ENCODE measurements around the gene VAV1. TPM values are rescaled to one million over a fixed set of nuclear protein-coding genes. Genes with fewer than 3 reads are reported as not detected.

The VAV1 gene
- total and polyA plus RNA-seq, 9 of the 15 experiments (the other 6 are each of a cell fraction or from before 2014, with no cell fraction given) = 0.46 to 20.1 (median 11.1) TPM

DNA sequence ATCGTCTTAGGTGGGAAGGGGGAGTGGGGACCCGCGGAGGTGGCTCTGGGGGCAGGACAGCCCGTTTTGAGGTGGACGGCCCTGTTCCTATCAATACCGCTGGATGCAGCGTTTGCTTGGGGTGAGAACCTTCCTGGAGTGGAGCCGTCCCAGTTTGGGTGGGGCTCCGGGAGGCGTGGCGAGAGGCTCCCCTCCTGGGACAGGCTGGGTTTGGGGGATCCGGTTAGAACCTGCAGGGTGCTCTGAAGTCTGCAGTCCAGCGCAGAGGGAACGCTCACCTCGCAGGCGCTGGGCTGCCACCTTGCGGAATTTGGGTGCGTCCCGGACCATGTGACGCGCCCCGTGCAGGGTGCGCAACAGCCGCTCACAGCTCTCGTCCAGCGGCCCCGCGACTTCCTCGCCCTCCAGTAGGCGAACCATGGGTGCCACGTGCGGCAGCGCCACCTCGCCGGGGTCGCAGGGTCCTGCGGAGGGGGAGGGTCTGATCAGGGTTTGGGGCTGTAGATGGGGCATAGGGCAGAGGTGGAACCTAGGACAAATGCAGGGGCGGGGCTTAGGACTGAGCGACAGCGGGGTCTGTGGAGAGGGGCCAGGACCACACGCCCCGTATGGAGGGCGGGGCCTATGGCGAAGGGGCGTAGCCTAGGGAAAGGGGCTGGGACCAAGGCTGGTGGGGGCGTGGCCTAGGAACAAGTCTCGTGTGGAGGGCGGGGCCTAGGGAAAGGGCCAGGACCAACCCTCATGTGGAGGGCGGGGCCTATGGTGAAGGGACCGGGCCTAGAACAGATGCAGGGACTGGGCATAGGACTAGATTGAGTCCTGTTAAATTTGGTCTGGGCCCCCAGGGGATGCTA lies 19.1 kb upstream of the VAV1 start (continued):
- no peak for TF ChIP-seq PYGO2 (tag; IDR thresholded peaks at IDR 0.05)

- Histone ChIP-seq H3K4me2 (ENCODE audit: insufficient read depth, low read length) (no peak overlapping the region), H3K27ac (ENCODE audit: extremely low read depth, low read depth, low read length) (no peak overlapping the region), H2AFZ (ENCODE audit: low read depth, low read length) (no peak overlapping the region), H3K9me1 (ENCODE audit: control insufficient read depth, insufficient read depth, low read length) (no peaks in the 10 kb centered on the region), H3K27me3 (ENCODE audit: control insufficient read depth in 2 of 2, insufficient read depth in 2 of 2, low read length in 2 of 2) (no peaks in the 10 kb centered on the region), H3K4me1 (replicated peaks in 1 of 2; ENCODE audit: control insufficient read depth in 2 of 2, insufficient read depth in 2 of 2, low read length in 2 of 2) (peaks cover 0 to 35% of the 10 kb centered on the region in 2 experiments; a peak in 3 of 5 replicates), H3K9me3 (replicated peaks; ENCODE audit: control insufficient read depth, insufficient read depth, low read depth, low read length) (no peaks in the 10 kb centered on the region), H3K36me3 (ENCODE audit: control insufficient read depth, insufficient read depth, low read length) (peaks cover 45% of the 10 kb centered on the region; the same call in 2 of the 3 replicates), H3K79me2 (ENCODE audit: control insufficient read depth, insufficient read depth, low read length) (no peaks in the 10 kb centered on the region), H3K4me3 (no peak overlapping the region), H3K9ac (ENCODE audit: insufficient read depth in 1 of 2, low read depth in 2 of 2, low read length in 2 of 2) (peak overlapping the region in 1 of 2 experiments; percentile 58; a peak in 2 of 4 replicates), H4K20me1 (replicated peaks; ENCODE audit: control insufficient read depth, insufficient read depth, low read length) (no peaks in the 10 kb centered on the region)
- BruUV-seq (replicated peaks) = no TSS peak
- no peak for ATAC-seq
- POLR2A ChIA-PET = interaction anchor here (0.7 to 1.8 kb wide), 4 partner anchors 12 to 151 kb away, joined by 3 to 11 read pairs (median 4); partner anchors contain the start of gene SH2D3A
- 93% methylated on average over 18 of the region's 22 CpGs for WGBS (ENCODE audit: insufficient coverage, low coverage, missing lambda C conversion rate)
- no peak for FAIRE-seq
- intact Hi-C loops (cut with micrococcal nuclease) (no loop called here), in situ Hi-C loops (cut with MboI) (no loop called here)
- DNase-seq (ENCODE audit: extremely low read depth in 1 of 4, low spot score in 3 of 4) = no peak
- CTCF ChIA-PET (ENCODE audit: low intra/inter-chr PET ratio) = interaction anchor here (0.7 kb wide), 1 partner anchor 96 kb away, joined by 3 read pairs; no protein-coding TSS in a partner anchor
- TF ChIP-seq NR1H2 (CRISPR knock-in tag; IDR thresholded peaks at IDR 0.05) = no peak
- TF ChIP-seq SIN3A (IDR thresholded peaks at IDR 0.05; ENCODE audit: borderline replicate concordance in 2 of 2, control insufficient read depth in 1 of 2, low read depth in 2 of 2, low read length in 2 of 2) = no peak
- TF ChIP-seq SMAD1 (IDR thresholded peaks at IDR 0.05; ENCODE audit: low read depth, low read length, partially characterized antibody) = no peak
- no peak for TF ChIP-seq ZNF217 (CRISPR knock-in tag; IDR thresholded peaks at IDR 0.05)
- TF ChIP-seq HDAC8 (tag; IDR thresholded peaks at IDR 0.05) = no peak
- no peak for TF ChIP-seq DIDO1 (tag; IDR thresholded peaks at IDR 0.05; ENCODE audit: low read depth)
- no peak for TF ChIP-seq ZBTB17 (CRISPR knock-in tag; IDR thresholded peaks at IDR 0.05)
- TF ChIP-seq SUPT5H (IDR thresholded peaks at IDR 0.05) = no peak
- TF ChIP-seq, protein P1, sequence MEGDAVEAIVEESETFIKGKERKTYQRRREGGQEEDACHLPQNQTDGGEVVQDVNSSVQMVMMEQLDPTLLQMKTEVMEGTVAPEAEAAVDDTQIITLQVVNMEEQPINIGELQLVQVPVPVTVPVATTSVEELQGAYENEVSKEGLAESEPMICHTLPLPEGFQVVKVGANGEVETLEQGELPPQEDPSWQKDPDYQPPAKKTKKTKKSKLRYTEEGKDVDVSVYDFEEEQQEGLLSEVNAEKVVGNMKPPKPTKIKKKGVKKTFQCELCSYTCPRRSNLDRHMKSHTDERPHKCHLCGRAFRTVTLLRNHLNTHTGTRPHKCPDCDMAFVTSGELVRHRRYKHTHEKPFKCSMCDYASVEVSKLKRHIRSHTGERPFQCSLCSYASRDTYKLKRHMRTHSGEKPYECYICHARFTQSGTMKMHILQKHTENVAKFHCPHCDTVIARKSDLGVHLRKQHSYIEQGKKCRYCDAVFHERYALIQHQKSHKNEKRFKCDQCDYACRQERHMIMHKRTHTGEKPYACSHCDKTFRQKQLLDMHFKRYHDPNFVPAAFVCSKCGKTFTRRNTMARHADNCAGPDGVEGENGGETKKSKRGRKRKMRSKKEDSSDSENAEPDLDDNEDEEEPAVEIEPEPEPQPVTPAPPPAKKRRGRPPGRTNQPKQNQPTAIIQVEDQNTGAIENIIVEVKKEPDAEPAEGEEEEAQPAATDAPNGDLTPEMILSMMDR (IDR thresholded peaks at IDR 0.05 in 2 of 3, conservative IDR thresholded peaks at IDR 0.05 in 1 of 3; ENCODE audit: insufficient read depth in 2 of 3, low read depth in 1 of 3, low read length in 3 of 3) = no peak
- TF ChIP-seq, protein P2, sequence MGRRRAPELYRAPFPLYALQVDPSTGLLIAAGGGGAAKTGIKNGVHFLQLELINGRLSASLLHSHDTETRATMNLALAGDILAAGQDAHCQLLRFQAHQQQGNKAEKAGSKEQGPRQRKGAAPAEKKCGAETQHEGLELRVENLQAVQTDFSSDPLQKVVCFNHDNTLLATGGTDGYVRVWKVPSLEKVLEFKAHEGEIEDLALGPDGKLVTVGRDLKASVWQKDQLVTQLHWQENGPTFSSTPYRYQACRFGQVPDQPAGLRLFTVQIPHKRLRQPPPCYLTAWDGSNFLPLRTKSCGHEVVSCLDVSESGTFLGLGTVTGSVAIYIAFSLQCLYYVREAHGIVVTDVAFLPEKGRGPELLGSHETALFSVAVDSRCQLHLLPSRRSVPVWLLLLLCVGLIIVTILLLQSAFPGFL (CRISPR knock-in tag; IDR thresholded peaks at IDR 0.05) = no peak
- TF ChIP-seq MBD1 (CRISPR knock-in tag; IDR thresholded peaks at IDR 0.05) = no peak
- TF ChIP-seq ZNF436 (CRISPR knock-in tag; IDR thresholded peaks at IDR 0.05) = no peak
- no peak for TF ChIP-seq SP2 (IDR thresholded peaks at IDR 0.05; ENCODE audit: extremely low read depth, low read depth, low read length, poor library complexity, severe bottlenecking)
Measured at GRCh38 chr19:6754136-6754535, 18.4 kb upstream of the VAV1 start.

Measured in K562 (cell line).